ENCODE results near the gene APP.
A peak's percentile ranks its signal among the peaks of the same experiment; 100 is the strongest.

APP gene

DNA sequence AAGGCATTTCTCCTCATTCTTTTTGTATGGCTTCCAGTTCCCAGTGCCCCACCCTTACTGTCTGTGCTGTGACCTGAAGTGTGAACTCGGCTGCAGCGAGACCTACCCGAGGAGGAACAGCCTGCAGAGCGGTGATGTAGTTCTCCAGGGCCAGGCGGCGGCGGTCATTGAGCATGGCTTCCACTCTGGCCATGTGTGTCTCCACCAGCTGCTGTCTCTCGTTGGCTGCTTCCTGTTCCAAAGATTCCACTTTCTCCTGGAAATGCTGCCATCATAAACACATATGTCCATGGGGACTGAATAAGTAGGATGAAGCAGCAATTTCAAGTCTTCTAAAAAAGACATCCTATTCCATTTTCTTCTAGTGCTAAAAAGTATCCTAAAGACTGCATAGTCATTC lies 195.6 kb downstream of the APP start:
- Histone ChIP-seq H3K27me3 (ENCODE audit: insufficient read depth, low read length) (no peaks in the 10 kb centered on the region), H3K4me1 (ENCODE audit: insufficient read depth, low read length, severe bottlenecking) (peaks cover under 1% of the 10 kb centered on the region), H2AFZ (ENCODE audit: low read length) (no peak overlapping the region), H3K79me2 (ENCODE audit: insufficient read depth, low read length) (no peaks in the 10 kb centered on the region), H3K4me3 (ENCODE audit: low read depth, low read length, poor library complexity, severe bottlenecking) (no peak overlapping the region), H3K36me3 (ENCODE audit: insufficient read depth, low read length) (no peaks in the 10 kb centered on the region), H3K9ac (ENCODE audit: low read length) (no peak overlapping the region), H3K27ac (ENCODE audit: low read depth, low read length, poor library complexity, severe bottlenecking) (no peak overlapping the region), H3F3A (ENCODE audit: insufficient read depth, low read length) (no peaks in the 10 kb centered on the region), H3K9me2 (ENCODE audit: low read depth, low read length) (no peaks in the 10 kb centered on the region), H4K20me1 (ENCODE audit: insufficient read depth, low read length) (no peaks in the 10 kb centered on the region), H3K4me2 (ENCODE audit: low read length) (no peak overlapping the region), H3K9me3 (ENCODE audit: low read length) (no peaks in the 10 kb centered on the region)
- TF ChIP-seq EZH2 (IDR thresholded peaks at IDR 0.05; ENCODE audit: borderline replicate concordance, low read length) (no peak), CTCF (IDR thresholded peaks at IDR 0.05; ENCODE audit: low read length) (no peak)

GRCh38 chr21:25970254-25970930 lies 200.2 kb downstream of the APP start:
- no peaks in the 10 kb centered on the region for H3K9me2 ChIP-seq (ENCODE audit: low read depth, low read length)
- no peaks in the 10 kb centered on the region for H3K9me3 ChIP-seq (ENCODE audit: low read length)
- no peak overlapping the region for H3K4me2 ChIP-seq (ENCODE audit: low read length)
- no peaks in the 10 kb centered on the region for H4K20me1 ChIP-seq (ENCODE audit: insufficient read depth, low read length)
- no peak for TF ChIP-seq CTCF (IDR thresholded peaks at IDR 0.05; ENCODE audit: low read length)
- no peak for TF ChIP-seq EZH2 (IDR thresholded peaks at IDR 0.05; ENCODE audit: borderline replicate concordance, low read length)
- no peak overlapping the region for H3K9ac ChIP-seq (ENCODE audit: low read length)
- no peak overlapping the region for H2AFZ ChIP-seq (ENCODE audit: low read length)
- H3K36me3 ChIP-seq (ENCODE audit: insufficient read depth, low read length): no peaks in the 10 kb centered on the region
- no peaks in the 10 kb centered on the region for H3K27me3 ChIP-seq (ENCODE audit: insufficient read depth, low read length)
- peaks cover 27% of the 10 kb centered on the region for H3K4me1 ChIP-seq (ENCODE audit: insufficient read depth, low read length, severe bottlenecking)
- no peaks in the 10 kb centered on the region for H3F3A ChIP-seq (ENCODE audit: insufficient read depth, low read length)
- no peak overlapping the region for H3K4me3 ChIP-seq (ENCODE audit: low read depth, low read length, poor library complexity, severe bottlenecking)
- no peaks in the 10 kb centered on the region for H3K79me2 ChIP-seq (ENCODE audit: insufficient read depth, low read length)
- H3K27ac ChIP-seq (ENCODE audit: low read depth, low read length, poor library complexity, severe bottlenecking): no peak overlapping the region

GRCh38 chr21:25967901-25968438 lies 202.6 kb downstream of the APP start:
- Histone ChIP-seq H3K9ac (ENCODE audit: low read length) (peak overlapping the region; percentile 18; the same call in 1 of the 2 replicates), H3K4me1 (ENCODE audit: insufficient read depth, low read length, severe bottlenecking) (peaks cover 27% of the 10 kb centered on the region), H3F3A (ENCODE audit: insufficient read depth, low read length) (no peaks in the 10 kb centered on the region), H3K9me2 (ENCODE audit: low read depth, low read length) (no peaks in the 10 kb centered on the region), H2AFZ (ENCODE audit: low read length) (peak overlapping the region; percentile 72), H3K27me3 (ENCODE audit: insufficient read depth, low read length) (no peaks in the 10 kb centered on the region), H4K20me1 (ENCODE audit: insufficient read depth, low read length) (no peaks in the 10 kb centered on the region), H3K4me3 (ENCODE audit: low read depth, low read length, poor library complexity, severe bottlenecking) (no peak overlapping the region), H3K79me2 (ENCODE audit: insufficient read depth, low read length) (no peaks in the 10 kb centered on the region), H3K36me3 (ENCODE audit: insufficient read depth, low read length) (no peaks in the 10 kb centered on the region), H3K9me3 (ENCODE audit: low read length) (no peaks in the 10 kb centered on the region), H3K4me2 (ENCODE audit: low read length) (peak overlapping the region; percentile 52; the same call in 1 of the 2 replicates), H3K27ac (ENCODE audit: low read depth, low read length, poor library complexity, severe bottlenecking) (peak overlapping the region; percentile 84)
- no peak for TF ChIP-seq EZH2 (IDR thresholded peaks at IDR 0.05; ENCODE audit: borderline replicate concordance, low read length)
- TF ChIP-seq CTCF (IDR thresholded peaks at IDR 0.05; ENCODE audit: low read length): no peak
